B cell (primary cell): ENCODE results near the gene PTH2. TPM values are rescaled to one million over a fixed set of nuclear protein-coding genes. Genes with fewer than 3 reads are reported as not detected.
A peak's percentile ranks its signal among the peaks of the same experiment; 100 is the strongest.

Experiments used
- ATAC-seq: fragments of 200-7000 bp; cut with Tn5 transposase; one replicate; pipeline ENCODE4 v1.10.0; 2021; ENCODE audit warnings: low read depth, mild to moderate bottlenecking, moderate number of reproducible peaks, moderate library complexity
- CTCF ChIA-PET: fragments of 350-600 bp; sonication (Branson Sonifier 250); formaldehyde crosslinking; loops from one replicate; lab custom pipeline; 2021; ENCODE audit warnings: antibody characterized with exemption, inconsistent platforms; lab: Charles Lee
- POLR2A ChIA-PET: fragments of 350-600 bp; sonication (Branson Sonifier 250); formaldehyde crosslinking; loops from one replicate; lab custom pipeline; 2021; ENCODE audit warnings: antibody characterized with exemption; lab: Charles Lee
- DNase-seq: peaks from one replicate; pipeline ENCODE4 v3.0.0; 2013
- H2AFZ ChIP-seq: 2 replicates; pipeline ENCODE4 v1.6.1; 2012; ENCODE audit warnings: mild to moderate bottlenecking, low read depth, low read length; ENCODE audit not compliant: insufficient read depth, poor library complexity, severe bottlenecking
- H3K27ac ChIP-seq, 2 donors: 1 replicate in 1 of 2; 2 replicates in 1 of 2; pipeline ENCODE4 v1.5.1; 2012 to 2013; ENCODE audit warnings: low read length in 2 of 2, mild to moderate bottlenecking in 2 of 2, moderate library complexity in 1 of 2
- H3K27me3 ChIP-seq, 4 experiments: fragments of 200-600 bp in 1 of 4; sonication (generic) in 1 of 4; replicated peaks in 1 of 4; 1 replicate in 2 of 4; 2 replicates in 2 of 4; pipeline versions ENCODE4 v1.6.1 to v1.7.0; 2013 to 2016; ENCODE audit warnings: low read length in 3 of 4, mild to moderate bottlenecking in 2 of 4, mixed read lengths in 1 of 4, moderate library complexity in 1 of 4; ENCODE audit not compliant: insufficient read depth in 4 of 4, control insufficient read depth in 3 of 4; ENCODE audit errors: control extremely low read depth in 1 of 4
- H3K36me3 ChIP-seq, 2 experiments: replicated peaks in 1 of 2; 1 replicate in 1 of 2; 2 replicates in 1 of 2; pipeline versions ENCODE4 v1.6.1 to v1.7.1; 2013; ENCODE audit warnings: low read length in 1 of 2; ENCODE audit not compliant: insufficient read depth in 2 of 2, control insufficient read depth in 1 of 2; ENCODE audit errors: control extremely low read depth in 1 of 2, extremely low read depth in 1 of 2
- H3K4me1 ChIP-seq, 2 donors: fragments of 200-600 bp in 1 of 2; sonication (generic) in 1 of 2; 1 replicate in 1 of 2; 2 replicates in 1 of 2; pipeline versions ENCODE4 v1.5.1 to v1.6.1; 2013 to 2017; ENCODE audit warnings: low read length in 2 of 2; ENCODE audit not compliant: control insufficient read depth in 2 of 2, insufficient read depth in 2 of 2
- H3K4me2 ChIP-seq: replicated peaks from 2 replicates; pipeline ENCODE3; 2012; ENCODE audit warnings: mild to moderate bottlenecking, low read depth, low read length; ENCODE audit not compliant: poor library complexity, severe bottlenecking
- H3K4me3 ChIP-seq, 5 experiments: fragments of 200-600 bp in 1 of 5; sonication (generic) in 1 of 5; 1 replicate in 3 of 5; 2 replicates in 2 of 5; pipeline versions ENCODE4 v1.5.1 to v1.7.0; 2011 to 2016; ENCODE audit warnings: low read length in 4 of 5, mild to moderate bottlenecking in 4 of 5, low read depth in 2 of 5, control low read depth in 1 of 5, moderate library complexity in 1 of 5; ENCODE audit not compliant: insufficient read depth in 1 of 5; ENCODE audit errors: control extremely low read depth in 1 of 5, extremely low read depth in 1 of 5
- H3K79me2 ChIP-seq: fragments of 200-600 bp; sonication (generic); one replicate; pipeline ENCODE4 v1.6.0; 2016; ENCODE audit warnings: low read length; ENCODE audit not compliant: control insufficient read depth, insufficient read depth
- H3K9ac ChIP-seq: fragments of 200-600 bp; sonication (generic); 2 replicates; pipeline ENCODE4 v1.6.1; 2017; ENCODE audit warnings: mild to moderate bottlenecking, low read length, moderate library complexity
- H3K9me3 ChIP-seq, 3 donors: one replicate each; pipeline versions ENCODE4 v1.6.1 to v1.7.1; 2013; ENCODE audit warnings: low read length in 2 of 3; ENCODE audit not compliant: control insufficient read depth in 2 of 3, insufficient read depth in 1 of 3; ENCODE audit errors: control extremely low read depth in 1 of 3
- H4K20me1 ChIP-seq: 2 replicates; pipeline ENCODE4 v1.6.0; 2012; ENCODE audit warnings: mild to moderate bottlenecking, low read length; ENCODE audit not compliant: insufficient read depth, control insufficient read depth, poor library complexity, severe bottlenecking
- H3K27ac Mint-ChIP-seq: one replicate; pipeline ENCODE4 v1.8.0; 2021; ENCODE audit warnings: mixed read lengths
- H3K27me3 Mint-ChIP-seq: one replicate; pipeline ENCODE4 v1.8.0; 2021; ENCODE audit warnings: mixed read lengths
- H3K4me1 Mint-ChIP-seq: one replicate; pipeline ENCODE4 v1.8.0; 2021; ENCODE audit warnings: mixed read lengths
- H3K4me3 Mint-ChIP-seq: one replicate; pipeline ENCODE4 v1.8.0; 2021; ENCODE audit warnings: mixed read lengths
- H3K9me3 Mint-ChIP-seq: one replicate; pipeline ENCODE4 v1.8.0; 2022; ENCODE audit warnings: mixed read lengths; ENCODE audit not compliant: insufficient read depth
- EZH2 ChIP-seq: IDR thresholded peaks from 2 replicates; pipeline ENCODE4 v1.6.1; 2012; ENCODE audit warnings: borderline replicate concordance, low read depth, mild to moderate bottlenecking, moderate library complexity, low read length; ENCODE audit not compliant: insufficient read depth, poor library complexity, severe bottlenecking
- WGBS: methylation state at CpG from one replicate; pipeline ENCODE4 v1.1.5; 2013; ENCODE audit warnings: missing lambda C conversion rate; ENCODE audit not compliant: insufficient coverage; 5-methylcytosine and 5-hydroxymethylcytosine counted together
- intact Hi-C: fragments of 100-400 bp; cut with micrococcal nuclease; formaldehyde crosslinking; loops from one replicate; pipeline ENCODE4 v1.10.0; 2022
- polyA plus RNA-seq: library from polyadenylated mRNA; depleted of rRNA; stranded (reverse); fragments of >200 nt; gene quantifications from 2 replicates; pipeline ENCODE4 v1.2.3, GENCODE V29; 2012
- total RNA-seq, 2 donors: library from RNA; stranded (reverse); fragments of 120-200 nt in 1 of 2; gene quantifications; 1 replicate in 1 of 2; 2 replicates in 1 of 2; pipeline versions ENCODE4 v1.2.3 to v1.2.4, GENCODE V29; 2013 to 2022
- TF ChIP-seq, protein P1 (sequence below): fragments of 200-600 bp; IDR thresholded peaks from one replicate; pipeline ENCODE4 v1.8.0; 2022; ENCODE audit warnings: antibody characterized with exemption, mild to moderate bottlenecking

The PTH2 gene
- total and polyA plus RNA-seq, 2 donors (not counting 1 experiment from before 2014, with no cell fraction given): not detected

GRCh38 chr19:49415102-49415809 lies 8.0 kb downstream of the PTH2 start:
- WGBS: 39% methylated on average over 6 of the region's 15 CpGs
- no peaks in the 10 kb centered on the region for H3K36me3 ChIP-seq
- no peak overlapping the region for H3K27ac ChIP-seq
- no peaks in the 10 kb centered on the region for H3K79me2 ChIP-seq
- POLR2A ChIA-PET: interaction anchor here (0.6 kb wide), 1 partner anchor 245 kb away, joined by 4 read pairs; no protein-coding TSS in a partner anchor
- peaks cover 0 to 5% (median 0%) of the 10 kb centered on the region in 3 donors for H3K9me3 ChIP-seq
- DNase-seq (peak; percentile 59), ATAC-seq (peak; percentile 83)
- CTCF ChIA-PET: interaction anchor here (1.3 to 3.2 kb wide), 2 partner anchors 23 to 114 kb away, joined by 5 to 12 read pairs; no protein-coding TSS in a partner anchor
- peaks cover 0 to 40% (median 18%) of the 10 kb centered on the region in 4 experiments for H3K27me3 ChIP-seq
- H3K4me2 ChIP-seq: no peak overlapping the region
- H3K9me3 Mint-ChIP-seq: no peaks in the 10 kb centered on the region
- no peaks in the 10 kb centered on the region for H4K20me1 ChIP-seq
- H3K27ac Mint-ChIP-seq: peak overlapping the region; percentile 15
- peaks cover 26% of the 10 kb centered on the region for H3K27me3 Mint-ChIP-seq
- peaks cover 17 to 41% of the 10 kb centered on the region in 2 donors for H3K4me1 ChIP-seq
- H2AFZ ChIP-seq: no peak overlapping the region
- peaks cover 34% of the 10 kb centered on the region for H3K4me1 Mint-ChIP-seq
- TF ChIP-seq EZH2: no peak
- TF ChIP-seq, protein P1, sequence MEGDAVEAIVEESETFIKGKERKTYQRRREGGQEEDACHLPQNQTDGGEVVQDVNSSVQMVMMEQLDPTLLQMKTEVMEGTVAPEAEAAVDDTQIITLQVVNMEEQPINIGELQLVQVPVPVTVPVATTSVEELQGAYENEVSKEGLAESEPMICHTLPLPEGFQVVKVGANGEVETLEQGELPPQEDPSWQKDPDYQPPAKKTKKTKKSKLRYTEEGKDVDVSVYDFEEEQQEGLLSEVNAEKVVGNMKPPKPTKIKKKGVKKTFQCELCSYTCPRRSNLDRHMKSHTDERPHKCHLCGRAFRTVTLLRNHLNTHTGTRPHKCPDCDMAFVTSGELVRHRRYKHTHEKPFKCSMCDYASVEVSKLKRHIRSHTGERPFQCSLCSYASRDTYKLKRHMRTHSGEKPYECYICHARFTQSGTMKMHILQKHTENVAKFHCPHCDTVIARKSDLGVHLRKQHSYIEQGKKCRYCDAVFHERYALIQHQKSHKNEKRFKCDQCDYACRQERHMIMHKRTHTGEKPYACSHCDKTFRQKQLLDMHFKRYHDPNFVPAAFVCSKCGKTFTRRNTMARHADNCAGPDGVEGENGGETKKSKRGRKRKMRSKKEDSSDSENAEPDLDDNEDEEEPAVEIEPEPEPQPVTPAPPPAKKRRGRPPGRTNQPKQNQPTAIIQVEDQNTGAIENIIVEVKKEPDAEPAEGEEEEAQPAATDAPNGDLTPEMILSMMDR: no peak
- intact Hi-C loops: no loop called here
- H3K4me3 ChIP-seq: no peak overlapping the region
- H3K4me3 Mint-ChIP-seq: peak overlapping the region; percentile 16
- H3K9ac ChIP-seq: no peak overlapping the region

- Histone ChIP-seq H3K27me3 (peaks cover 0 to 30% (median 8%) of the 10 kb centered on the region in 4 experiments), H3K4me3 (no peak overlapping the region), H3K36me3 (no peaks in the 10 kb centered on the region), H3K27ac (no peak overlapping the region), H3K4me2 (no peak overlapping the region), H3K9me3 (peaks cover 0 to 4% (median 0%) of the 10 kb centered on the region in 3 donors), H4K20me1 (no peaks in the 10 kb centered on the region), H3K79me2 (no peaks in the 10 kb centered on the region), H2AFZ (no peak overlapping the region), H3K4me1 (peaks cover 27 to 51% of the 10 kb centered on the region in 2 donors), H3K9ac (no peak overlapping the region)
- no peaks in the 10 kb centered on the region for H3K9me3 Mint-ChIP-seq
- peaks cover 16% of the 10 kb centered on the region for H3K27me3 Mint-ChIP-seq
- peaks cover 44% of the 10 kb centered on the region for H3K4me1 Mint-ChIP-seq
- CTCF ChIA-PET: interaction anchor here (1.3 kb wide), 1 partner anchor 11 kb away, joined by 3 read pairs; the partner anchor contains the start of gene GFY
- WGBS: 84% methylated on average over 3 of the region's 3 CpGs
- intact Hi-C loops: no loop called here
- H3K27ac Mint-ChIP-seq: no peak overlapping the region
- POLR2A ChIA-PET: no interaction called here
- H3K4me3 Mint-ChIP-seq: no peak overlapping the region
- DNase-seq (no peak), ATAC-seq (no peak)
- TF ChIP-seq, protein P1: no peak
- no peak for TF ChIP-seq EZH2
Measured at GRCh38 chr19:49414256-49414655, 9.0 kb downstream of the PTH2 start.
